Measurements from ENCODE around the gene PTGDR2.

- TF ChIP-seq CTCF (IDR thresholded peaks at IDR 0.05; ENCODE audit: poor library complexity): no peak
- no peak for TF ChIP-seq EZH2 (IDR thresholded peaks at IDR 0.05; ENCODE audit: borderline replicate concordance)
These were observed 18.9 kb upstream of the PTGDR2 start for GRCh38 chr11:60874421-60875365.
